Keratinocyte (primary cell): Measurements from ENCODE around the gene FGB. TPM values are rescaled to one million over a fixed set of nuclear protein-coding genes. Genes with fewer than 3 reads are reported as not detected.

Source experiments
- polyA plus RNA-seq, 5 experiments: library from polyadenylated mRNA; depleted of rRNA in 3 of 5; stranded (reverse) in 3 of 5; stranded (forward) in 1 of 5; unstranded in 1 of 5; fragments of >200 nt; gene quantifications; 1 replicate in 1 of 5; 2 replicates in 3 of 5; 3 replicates in 1 of 5; pipeline versions ENCODE4 v1.2.1 to v1.2.3, GENCODE V29; 2011 to 2012; ENCODE audit warnings: missing spikeins in 2 of 5, low read depth in 1 of 5, low replicate concordance in 1 of 5
- small RNA-seq, 3 experiments: library from RNA; depleted of rRNA; stranded (forward); fragments of <200 nt; gene quantifications; one replicate each; pipeline ENCODE3, GENCODE V24; 2012; ENCODE audit warnings: low read depth in 3 of 3, low replicate concordance in 1 of 3; ENCODE audit not compliant: insufficient read length in 3 of 3

Gene FGB
- polyA plus RNA-seq, 1 donor (not counting 4 experiments of a cell fraction or from before 2014, with no cell fraction given), result not detected

Small RNA genes within 50 kb of the gene (small RNA-seq; reads per million reads assigned to genes)
- gene RNU6-1285P, result 0 reads per million in 3 experiments

Other genes starting within 250 kb of the FGB start
- 0.01 TPM in 2 of 3 replicates, not detected in the other for gene DCHS2, start 71.2 kb upstream of the FGB start, polyA plus RNA-seq
- 111 to 132 TPM (median 112 TPM) in 3 replicates for gene PLRG1, start 12.6 kb upstream of the FGB start, polyA plus RNA-seq
- not detected in 3 replicates for gene FGA, start 27.7 kb downstream of the FGB start, polyA plus RNA-seq
- 0.08 to 0.18 TPM (median 0.17 TPM) in 3 replicates for gene FGG, start 49.6 kb downstream of the FGB start, polyA plus RNA-seq
- 1.4 to 2.3 TPM (median 1.9 TPM) in 3 replicates for gene LRAT, start 181.0 kb downstream of the FGB start, polyA plus RNA-seq
- 0.02 to 0.04 TPM (median 0.04 TPM) in 3 replicates for gene RBM46, start 218.3 kb downstream of the FGB start, polyA plus RNA-seq